ENCODE data around the gene FAM20C. TPM values are rescaled to one million over a fixed set of nuclear protein-coding genes. Genes with fewer than 3 reads are reported as not detected.

Gene FAM20C
- total and polyA plus RNA-seq, 2 of the 8 experiments (the other 6 are each of a cell fraction or from before 2014, with no cell fraction given): 9.5 to 34.8 TPM

DNA sequence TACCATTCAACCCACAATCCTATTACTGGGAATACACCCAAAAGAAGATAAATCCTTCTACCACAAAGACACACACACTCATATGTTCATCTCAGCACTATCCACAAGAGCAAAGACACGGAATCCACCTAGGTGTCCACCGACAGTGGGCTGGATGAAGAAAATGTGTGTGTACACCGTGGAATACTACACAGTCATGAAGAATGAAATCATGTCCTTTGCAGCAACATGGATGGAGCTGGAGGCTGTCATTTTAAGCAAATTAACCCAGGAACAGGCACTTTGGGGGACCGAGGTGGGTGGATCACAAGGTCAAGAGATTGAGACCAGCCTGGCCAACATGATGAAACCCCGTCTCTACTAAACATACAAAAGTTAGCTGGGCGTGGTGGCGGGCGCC is 89.3 kb downstream of the FAM20C start:
- CTCF ChIA-PET (ENCODE audit: partially characterized antibody): interaction anchor here (0.6 kb wide), 1 partner anchor 508 kb away, joined by 3 read pairs; no protein-coding TSS in a partner anchor
- WGBS, 2 experiments (ENCODE audit: extremely low coverage in 1 of 2, insufficient coverage in 1 of 2, insufficient read length in 1 of 2, insufficient replicate concordance in 2 of 2, low coverage in 1 of 2, low lambda C conversion rate in 2 of 2, missing lambda C conversion rate in 1 of 2): 87% methylated on average over 8 of the region's 8 CpGs; no CpG with 5 or more reads in 1 of the 2 experiments
- TF ChIP-seq RXRA (IDR thresholded peaks at IDR 0.05; ENCODE audit: insufficient read depth, low read depth, low read length) (no peak), KDM5A (IDR thresholded peaks at IDR 0.05; ENCODE audit: low read length) (no peak), CHD2 (IDR thresholded peaks at IDR 0.05; ENCODE audit: low read length) (no peak), GTF2F1 (IDR thresholded peaks at IDR 0.05; ENCODE audit: borderline replicate concordance, low read depth, low read length) (no peak), RNF2 (IDR thresholded peaks at IDR 0.05; ENCODE audit: borderline replicate concordance, low read depth, low read length, missing control alignments, poor library complexity, severe bottlenecking) (no peak), POLR2A (IDR thresholded peaks at IDR 0.05; ENCODE audit: control extremely low read depth in 1 of 2, low read depth in 2 of 2, low read length in 2 of 2) (no peak), TEAD4 (IDR thresholded peaks at IDR 0.05; ENCODE audit: low read depth, low read length) (no peak), POU5F1 (IDR thresholded peaks at IDR 0.05; ENCODE audit: low read depth, low read length) (no peak), RBBP5 (IDR thresholded peaks at IDR 0.05; ENCODE audit: borderline replicate concordance, low read depth, low read length) (no peak), ASH2L (IDR thresholded peaks at IDR 0.05; ENCODE audit: low read length) (no peak), FOSL1 (IDR thresholded peaks at IDR 0.05; ENCODE audit: insufficient read depth, low read depth, low read length) (no peak), SIN3A (conservative IDR thresholded peaks at IDR 0.05 in 1 of 2, IDR thresholded peaks at IDR 0.05 in 1 of 2; ENCODE audit: low read depth in 1 of 2, low read length in 2 of 2) (no peak), GABPA (IDR thresholded peaks at IDR 0.05; ENCODE audit: borderline replicate concordance, insufficient read depth, low read length) (no peak), EP300 (IDR thresholded peaks at IDR 0.05; ENCODE audit: borderline replicate concordance in 1 of 2, low read depth in 2 of 2, low read length in 2 of 2) (no peak)

More for the DNA sequence above, 89.3 kb downstream of the FAM20C start:
- Histone ChIP-seq H3K18ac (ENCODE audit: extremely low read depth, low read length) (no peak overlapping the region), H3K4me3 (ENCODE audit: extremely low read depth in 1 of 4, insufficient read depth in 2 of 4, low read depth in 3 of 4, low read length in 4 of 4) (no peak overlapping the region), H4K8ac (ENCODE audit: extremely low read depth, insufficient read depth, low read length) (no peak overlapping the region), H3K36me3 (ENCODE audit: control insufficient read depth in 2 of 4, insufficient read depth in 4 of 4, low read length in 3 of 4) (no peaks in the 10 kb centered on the region), H3K4me1 (replicated peaks in 1 of 4; ENCODE audit: control insufficient read depth in 3 of 4, insufficient read depth in 4 of 4, low read length in 3 of 4) (no peaks in the 10 kb centered on the region), H2BK120ac (replicated peaks; ENCODE audit: low read depth, low read length) (no peak overlapping the region), H3K9ac (replicated peaks in 1 of 4; ENCODE audit: extremely low read depth in 1 of 4, low read depth in 3 of 4, low read length in 3 of 4) (no peak overlapping the region), H3K23me2 (ENCODE audit: low read depth, low read length) (no peaks in the 10 kb centered on the region), H4K91ac (replicated peaks; ENCODE audit: insufficient read length, low read length) (no peak overlapping the region), H3K79me1 (ENCODE audit: low read depth, low read length) (no peaks in the 10 kb centered on the region), H3K56ac (replicated peaks; ENCODE audit: insufficient read length, low read depth, low read length) (no peak overlapping the region), H3K4me2 (ENCODE audit: insufficient read depth in 1 of 2, low read depth in 2 of 2, low read length in 2 of 2) (no peak overlapping the region), H2BK12ac (ENCODE audit: low read depth, low read length) (no peak overlapping the region), H2BK5ac (ENCODE audit: low read depth, low read length) (no peak overlapping the region), H2AK5ac (ENCODE audit: low read depth, low read length) (no peak overlapping the region), H3K23ac (ENCODE audit: insufficient read length) (no peak overlapping the region), H3K9me3 (ENCODE audit: insufficient read depth in 2 of 2, low read depth in 1 of 2, low read length in 1 of 2) (peaks cover under 1 to 21% of the 10 kb centered on the region in 2 experiments), H3K27ac (ENCODE audit: low read depth, low read length) (no peak overlapping the region), H4K20me1 (replicated peaks in 1 of 2; ENCODE audit: control insufficient read depth in 1 of 2, insufficient read depth in 2 of 2, low read length in 2 of 2) (no peaks in the 10 kb centered on the region), H3K14ac (ENCODE audit: insufficient read length) (no peak overlapping the region), H2AFZ (ENCODE audit: low read length) (no peak overlapping the region), H3K79me2 (ENCODE audit: control insufficient read depth in 1 of 2, insufficient read depth in 2 of 2, low read length in 2 of 2) (no peaks in the 10 kb centered on the region), H3K27me3 (replicated peaks in 1 of 4; ENCODE audit: control insufficient read depth in 3 of 4, extremely low read depth in 1 of 4, insufficient read depth in 3 of 4, low read length in 3 of 4) (peaks cover 0 to 2% (median 0%) of the 10 kb centered on the region in 4 experiments; a peak in 1 of 7 replicates), H3K4ac (replicated peaks; ENCODE audit: insufficient read length, low read depth, low read length) (no peak overlapping the region), H2BK20ac (ENCODE audit: low read length) (no peak overlapping the region), H2BK15ac (ENCODE audit: low read length) (no peak overlapping the region), H4K5ac (ENCODE audit: insufficient read length, low read depth, low read length) (no peak overlapping the region)
- DNase-seq (ENCODE audit: low read depth in 1 of 2, low spot score in 2 of 2) (no peak), FAIRE-seq (no peak)
- POLR2A ChIA-PET (ENCODE audit: partially characterized antibody): no interaction called here
